ENCODE results near the gene ROBO2. TPM values are rescaled to one million over a fixed set of nuclear protein-coding genes. Genes with fewer than 3 reads are reported as not detected.

ROBO2 gene
- total and polyA plus RNA-seq, 11 donors: 0.04 to 0.93 (median 0.06) TPM; not detected in 6

- no peak for ATAC-seq
- H3K27me3 ChIP-seq: no peaks in the 10 kb centered on the region
- H3K4me3 ChIP-seq: no peak overlapping the region
- no peak overlapping the region for H3K27ac ChIP-seq
- H3K36me3 ChIP-seq: no peaks in the 10 kb centered on the region
- DNase-seq: no peak
- H3K4me1 ChIP-seq: no peaks in the 10 kb centered on the region
- no peaks in the 10 kb centered on the region for H3K9me3 ChIP-seq
- 63 to 77% (median 70%) methylated on average over 2 of the region's 2 CpGs for WGBS, 4 donors
- intact Hi-C loops (cut with DNase I): no loop called here
- TF ChIP-seq CTCF (IDR thresholded peaks at IDR 0.05): no peak
- no peak for TF ChIP-seq POLR2A (IDR thresholded peaks at IDR 0.05)
These were observed 42.2 kb upstream of the ROBO2 start for GRCh38 chr3:76997733-76998132.

- H3K27ac ChIP-seq: no peak overlapping the region
- H3K4me1 ChIP-seq: no peaks in the 10 kb centered on the region
- DNase-seq: no peak
- no peaks in the 10 kb centered on the region for H3K9me3 ChIP-seq
- no peaks in the 10 kb centered on the region for H3K27me3 ChIP-seq
- no peak for ATAC-seq
- no peaks in the 10 kb centered on the region for H3K36me3 ChIP-seq
- WGBS, 4 donors: 75 to 90% (median 85%) methylated on average over 3 of the region's 3 CpGs
- TF ChIP-seq POLR2A (IDR thresholded peaks at IDR 0.05): no peak
- no peak for TF ChIP-seq CTCF (IDR thresholded peaks at IDR 0.05)
- H3K4me3 ChIP-seq: no peak overlapping the region
- intact Hi-C loops (cut with DNase I): no loop called here
These were observed 41.3 kb upstream of the ROBO2 start for GRCh38 chr3:76998555-76998954.

- H3K27ac ChIP-seq: no peak overlapping the region
- ATAC-seq (no peak), DNase-seq (no peak)
- TF ChIP-seq CTCF (IDR thresholded peaks at IDR 0.05): no peak
- TF ChIP-seq POLR2A (IDR thresholded peaks at IDR 0.05): no peak
- no peaks in the 10 kb centered on the region for H3K27me3 ChIP-seq
- H3K36me3 ChIP-seq: no peaks in the 10 kb centered on the region
- intact Hi-C loops (cut with DNase I): no loop called here
- H3K4me1 ChIP-seq: no peaks in the 10 kb centered on the region
- no peaks in the 10 kb centered on the region for H3K9me3 ChIP-seq
- WGBS, 4 donors: 74 to 84% (median 78%) methylated on average over 5 of the region's 5 CpGs
- no peak overlapping the region for H3K4me3 ChIP-seq
These were observed 38.7 kb upstream of the ROBO2 start for GRCh38 chr3:77001062-77001701.

- Histone ChIP-seq H3K4me1 (no peaks in the 10 kb centered on the region), H3K36me3 (no peaks in the 10 kb centered on the region), H3K4me3 (no peak overlapping the region), H3K27me3 (no peaks in the 10 kb centered on the region), H3K27ac (no peak overlapping the region), H3K9me3 (peaks cover 0 to 3% (median 0%) of the 10 kb centered on the region in 12 donors)
- ATAC-seq (no peak), DNase-seq (no peak)
- WGBS, 4 donors: 43 to 53% (median 43%) methylated on average over 7 of the region's 7 CpGs
- intact Hi-C loops (cut with DNase I): no loop called here
- TF ChIP-seq CTCF (IDR thresholded peaks at IDR 0.05) (no peak), POLR2A (IDR thresholded peaks at IDR 0.05) (no peak)
These were observed 25.7 kb upstream of the ROBO2 start for GRCh38 chr3:77014226-77014625.

Measured in heart left ventricle (tissue), 16 donors.